Measurements from ENCODE around the gene ERMAP. TPM values are rescaled to one million over a fixed set of nuclear protein-coding genes. Genes with fewer than 3 reads are reported as not detected.

The ERMAP gene
- total and polyA plus RNA-seq, 2 of the 8 experiments (the other 6 are each of a cell fraction or from before 2014, with no cell fraction given) = 2.5 to 3.9 TPM

GRCh38 chr1:42825036-42825851 lies 8.3 kb downstream of the ERMAP start (continued):
- TF ChIP-seq YY1 (IDR thresholded peaks at IDR 0.05; ENCODE audit: low read depth, low read length) = no peak

All from H1 (cell line).